NCI-H1105 treated with DMSO at 0.1 percent for 48 hours (cell line): ENCODE data around the gene RARG.

Experiments
- DNase-seq: peaks from one replicate; lab custom pipeline; 2025; lab: John Stamatoyannopoulos, UW

The RARG gene

GRCh38 chr12:53223389-53224060 is 8.5 kb downstream of the RARG start:
- DNase-seq: no peak

- no peak for DNase-seq
Measured at GRCh38 chr12:53222806-53223261, 9.2 kb downstream of the RARG start.

DNA sequence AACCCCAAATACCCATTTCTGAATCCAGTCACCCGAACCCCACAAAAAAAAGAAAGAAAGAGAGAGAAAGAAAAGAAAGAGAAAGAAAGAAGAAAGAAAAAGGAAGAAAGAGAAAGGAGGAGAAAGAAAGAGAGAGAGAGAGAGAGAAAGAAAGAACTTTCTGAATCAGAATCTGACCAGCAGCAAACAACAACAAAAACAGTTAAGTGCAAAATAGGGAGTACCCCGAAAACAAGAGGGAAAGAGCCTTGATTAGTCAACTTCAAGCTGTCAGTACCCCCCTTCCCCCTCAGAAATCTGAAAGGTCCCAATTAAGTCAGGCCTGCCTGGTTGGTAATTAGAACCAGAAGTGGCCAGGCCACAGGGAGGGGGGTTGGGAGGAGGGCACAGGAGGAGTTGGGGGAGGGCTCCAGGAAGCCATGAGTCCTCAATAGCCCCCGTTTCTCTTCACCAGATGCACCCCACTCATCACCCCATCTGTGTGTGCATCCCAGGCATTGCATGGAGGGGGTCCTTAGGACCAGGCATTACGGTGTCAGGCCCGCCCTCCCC is 9.8 kb downstream of the RARG start:
- DNase-seq: no peak

DNA sequence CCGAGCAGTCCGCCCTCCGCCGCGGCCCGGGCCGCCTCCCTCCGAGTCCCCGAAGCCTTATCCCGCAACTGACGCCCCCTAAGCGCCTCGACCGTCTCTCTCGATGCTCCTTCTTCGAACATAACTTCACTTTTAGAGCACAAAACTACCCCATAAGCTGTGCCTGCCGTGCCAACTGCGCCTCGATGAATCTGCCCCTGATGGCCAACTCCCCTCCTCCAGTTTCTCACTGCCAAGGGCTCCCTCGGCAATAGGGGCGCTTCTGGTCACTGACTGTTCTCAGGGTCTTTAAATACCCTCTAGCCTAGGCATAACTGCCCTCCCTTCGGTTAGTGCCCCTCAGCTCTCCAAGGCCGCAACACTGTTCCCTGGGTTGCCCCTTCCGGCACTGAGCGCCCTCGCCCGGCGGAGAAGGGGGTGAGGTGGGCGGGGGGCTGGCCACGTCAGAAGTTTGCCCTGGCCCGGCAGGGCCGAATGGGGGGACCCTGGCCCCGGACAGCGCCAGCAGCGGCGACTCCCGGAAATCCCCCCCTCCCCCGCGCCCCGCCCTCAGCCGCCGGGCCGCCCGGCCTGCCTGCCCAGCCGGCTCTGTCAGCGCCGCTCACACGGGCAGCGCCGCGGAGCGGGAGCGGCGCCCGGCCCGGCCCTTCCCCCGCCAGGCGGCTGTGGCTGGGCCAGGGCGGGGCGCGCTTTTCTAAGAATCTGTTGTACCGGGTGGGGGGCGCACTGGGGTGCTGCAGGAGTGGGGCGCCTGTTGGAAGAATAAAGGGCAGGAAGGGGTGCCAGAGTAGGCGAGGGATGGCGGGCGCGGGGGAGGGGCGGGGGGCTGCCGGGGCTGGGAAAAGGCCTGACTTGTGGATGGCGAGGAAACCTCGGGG is 10.6 kb downstream of the RARG start:
- DNase-seq: peak; percentile 21

- peak; percentile 55 for DNase-seq
Measured at GRCh38 chr12:53220694-53221202, 11.3 kb downstream of the RARG start.

DNA sequence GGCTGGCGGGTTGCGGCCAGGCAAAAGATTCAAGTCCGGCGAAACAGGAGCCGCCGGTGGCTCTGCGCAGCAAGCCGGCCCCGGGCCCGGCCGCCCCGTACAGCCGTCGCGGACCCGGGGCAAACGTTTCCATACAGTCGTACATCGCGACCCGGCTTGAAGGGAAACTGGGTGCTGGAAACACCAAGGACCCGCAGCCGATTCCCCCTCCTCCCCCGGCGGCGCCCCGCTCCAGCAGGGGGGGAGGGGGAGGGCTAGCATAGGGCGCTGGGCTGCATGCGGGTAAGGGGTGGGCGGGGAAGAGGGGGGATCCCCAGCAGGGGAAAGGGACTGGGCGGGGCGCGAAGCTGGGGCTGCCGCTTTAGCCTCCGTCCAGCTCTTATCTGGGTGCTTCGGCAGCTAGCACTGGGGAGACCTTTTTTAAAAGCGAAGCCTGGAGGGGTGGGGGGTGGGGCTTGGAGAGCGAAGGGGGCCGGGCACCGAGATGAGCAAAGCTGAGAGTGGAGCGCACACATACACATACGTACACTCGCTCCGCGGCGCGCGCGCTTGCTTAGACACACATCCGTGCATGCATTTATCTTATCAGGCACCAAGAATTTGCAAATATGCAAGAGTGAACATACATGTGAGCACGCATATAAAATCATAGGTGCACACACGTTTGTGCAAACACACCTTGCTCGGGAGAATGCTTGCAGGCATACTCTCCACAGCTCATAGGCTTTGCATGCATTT is 11.9 kb downstream of the RARG start:
- DNase-seq: peak; percentile 9

DNA sequence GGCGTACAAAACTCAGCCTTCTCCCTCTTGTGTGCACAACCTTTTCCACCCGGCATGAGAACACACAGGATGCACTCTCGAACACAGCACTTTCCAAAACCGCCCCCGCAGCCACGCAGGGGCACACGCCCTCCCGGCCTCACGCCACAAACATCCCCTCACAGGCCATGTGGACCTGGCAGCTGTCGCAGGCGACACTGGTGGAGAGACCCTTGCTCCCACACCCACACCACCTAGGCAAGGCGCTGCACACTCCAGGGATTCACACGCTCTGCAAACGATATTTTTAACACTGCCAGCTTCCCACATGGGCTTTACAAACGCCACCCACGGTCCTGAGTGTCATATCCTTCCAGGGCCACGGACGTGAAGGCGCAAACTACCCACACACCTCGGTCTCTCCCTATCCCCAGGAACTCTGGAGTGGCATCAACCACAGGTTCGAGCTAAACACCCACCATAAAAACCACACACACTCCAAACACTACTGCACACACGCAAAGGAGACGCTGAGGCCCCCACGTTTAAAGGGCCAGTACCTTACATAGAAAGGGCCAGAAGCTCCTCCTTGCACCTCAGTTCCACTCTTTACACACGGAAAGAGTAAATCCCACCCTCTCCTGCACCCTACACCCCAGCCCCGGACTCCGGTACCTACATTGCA is 12.6 kb downstream of the RARG start:
- no peak for DNase-seq

DNA sequence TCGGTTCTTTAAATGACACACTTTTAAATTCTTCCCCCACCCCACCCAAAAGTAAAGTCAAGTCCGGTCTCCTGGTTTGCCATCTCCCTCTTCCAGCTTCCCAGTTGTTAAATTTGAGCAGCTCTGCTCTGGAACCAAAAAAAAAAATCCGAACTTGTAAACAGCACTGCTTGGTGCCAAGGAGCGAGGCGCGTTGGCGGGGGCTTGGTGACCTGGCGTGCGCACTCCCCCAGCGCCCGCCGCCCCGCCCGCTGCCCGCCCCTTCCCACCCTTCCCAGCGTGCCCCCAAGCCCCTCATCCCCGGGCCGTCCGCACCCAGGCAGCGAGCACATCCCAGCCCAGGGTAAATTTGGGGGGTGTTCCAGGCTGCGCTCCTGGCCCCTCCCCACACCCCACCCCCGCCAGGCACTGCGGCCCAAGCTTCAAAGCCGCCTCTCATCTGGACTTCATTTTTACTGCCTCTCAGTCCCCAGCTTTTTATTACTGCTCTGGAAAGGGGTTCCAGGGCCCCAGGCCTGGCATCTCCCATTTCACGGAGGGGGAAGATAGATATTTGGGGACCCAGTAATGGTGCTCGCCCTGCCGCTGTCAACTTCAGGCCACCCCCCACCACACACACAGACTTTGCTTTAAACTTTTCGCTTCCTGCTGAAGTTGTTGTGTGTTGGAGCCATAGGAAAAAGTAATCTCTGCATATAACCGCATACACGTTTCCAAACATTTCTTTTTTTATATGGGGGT is 13.3 kb downstream of the RARG start:
- DNase-seq: no peak

DNA sequence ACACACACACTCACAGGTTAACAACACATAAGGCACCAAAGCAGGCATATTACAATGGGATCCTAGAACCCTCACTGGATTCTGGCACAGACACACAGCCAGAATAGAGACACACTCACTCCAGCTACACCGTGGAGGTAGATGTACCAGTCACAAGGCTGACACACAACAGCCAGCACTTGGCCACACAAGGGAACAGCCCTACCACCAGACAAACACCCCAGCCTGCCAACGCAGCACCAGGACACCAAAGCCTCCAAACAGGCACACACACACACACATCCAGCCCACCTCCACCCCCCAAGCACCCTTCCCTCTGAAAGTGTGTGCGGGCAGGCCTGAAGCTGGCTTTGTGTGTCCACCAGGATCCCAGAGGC is 14.1 kb downstream of the RARG start:
- no peak for DNase-seq

DNA sequence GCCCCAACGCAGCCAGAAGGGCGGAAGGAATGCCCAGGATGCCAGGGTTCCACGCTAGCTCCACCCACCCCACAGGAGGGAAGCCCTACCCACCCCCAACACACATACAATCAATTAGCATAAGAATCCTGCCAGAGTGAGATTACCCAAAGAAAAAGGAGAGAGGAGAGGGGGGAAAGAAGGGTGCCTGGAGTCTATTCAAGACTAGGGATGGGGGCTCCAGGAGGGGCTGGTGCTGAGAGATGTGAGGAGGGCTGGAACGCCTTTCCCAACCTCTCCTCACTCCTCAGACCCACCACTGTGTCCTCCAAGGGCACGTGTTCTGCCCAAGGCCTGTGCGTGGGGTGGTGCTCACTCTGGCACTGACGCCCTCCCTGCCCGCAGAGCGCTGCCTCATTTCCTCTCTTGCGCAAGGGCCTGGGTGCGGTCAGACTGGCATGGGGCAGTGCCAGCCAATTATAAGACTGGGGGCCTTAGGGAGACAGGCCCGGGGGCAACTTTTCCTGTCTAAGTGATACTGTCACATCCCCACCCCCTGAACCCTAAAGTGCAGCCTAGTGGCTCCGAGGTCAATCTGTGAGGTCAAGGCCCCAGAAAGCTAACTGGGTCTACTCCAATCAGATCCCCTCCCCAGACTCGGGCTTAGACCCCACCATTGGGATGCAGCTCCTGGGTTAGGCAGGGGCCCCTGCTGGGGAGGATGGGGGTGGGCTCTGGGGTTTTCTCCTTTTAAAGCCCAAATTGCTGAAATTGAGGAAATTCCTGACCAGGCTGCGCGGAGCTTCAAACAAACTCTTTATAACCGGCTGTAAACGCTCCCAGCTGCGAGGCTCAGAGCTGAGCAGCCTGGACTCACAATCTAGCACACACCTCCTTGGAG is 14.7 kb downstream of the RARG start:
- no peak for DNase-seq

DNA sequence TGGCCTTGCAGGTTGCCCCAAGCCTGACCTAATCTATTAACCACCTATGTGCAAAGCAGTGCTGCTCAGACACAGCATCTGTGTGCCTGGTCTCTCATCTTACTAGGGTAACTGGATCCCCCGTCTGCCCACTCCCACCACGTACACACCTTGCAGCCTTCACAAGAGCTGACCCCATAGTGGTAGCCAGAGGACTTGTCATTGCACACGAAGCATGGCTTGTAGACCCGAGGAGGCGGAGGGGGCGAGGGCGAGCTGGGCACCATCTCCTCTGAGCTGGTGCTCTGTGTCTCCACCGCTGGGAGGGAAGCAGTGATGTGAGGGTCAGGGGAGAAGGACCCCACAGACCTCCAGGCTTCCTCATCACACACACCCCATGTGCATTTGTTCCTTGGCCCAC is 16.5 kb downstream of the RARG start:
- DNase-seq: no peak

GRCh38 chr12:53214687-53215455 is 17.1 kb downstream of the RARG start:
- no peak for DNase-seq

- DNase-seq: no peak
Measured at GRCh38 chr12:53214221-53214620, 17.8 kb downstream of the RARG start.

DNA sequence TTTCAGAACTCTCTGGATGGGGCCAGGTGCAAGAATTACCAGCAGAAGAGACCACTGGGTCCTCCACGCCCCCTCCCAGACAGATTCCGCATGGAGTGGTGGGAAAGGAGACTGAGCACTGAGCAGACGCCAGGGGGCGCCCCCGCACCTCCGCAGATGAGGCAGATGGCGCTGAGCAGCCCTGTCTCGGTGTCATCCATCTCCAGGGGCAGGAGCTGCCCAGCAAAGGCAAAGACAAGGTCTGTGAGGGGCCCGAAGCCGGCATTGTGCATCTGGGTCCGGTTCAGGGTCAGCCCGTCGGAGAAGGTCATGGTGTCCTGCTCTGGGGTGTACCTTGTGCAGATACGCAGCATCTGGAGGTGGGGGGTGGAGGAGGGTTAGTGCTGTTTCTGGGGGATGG is 18.7 kb downstream of the RARG start:
- peak; percentile 46 for DNase-seq

- no peak for DNase-seq
Measured at GRCh38 chr12:53212931-53213330, 19.1 kb downstream of the RARG start.

DNA sequence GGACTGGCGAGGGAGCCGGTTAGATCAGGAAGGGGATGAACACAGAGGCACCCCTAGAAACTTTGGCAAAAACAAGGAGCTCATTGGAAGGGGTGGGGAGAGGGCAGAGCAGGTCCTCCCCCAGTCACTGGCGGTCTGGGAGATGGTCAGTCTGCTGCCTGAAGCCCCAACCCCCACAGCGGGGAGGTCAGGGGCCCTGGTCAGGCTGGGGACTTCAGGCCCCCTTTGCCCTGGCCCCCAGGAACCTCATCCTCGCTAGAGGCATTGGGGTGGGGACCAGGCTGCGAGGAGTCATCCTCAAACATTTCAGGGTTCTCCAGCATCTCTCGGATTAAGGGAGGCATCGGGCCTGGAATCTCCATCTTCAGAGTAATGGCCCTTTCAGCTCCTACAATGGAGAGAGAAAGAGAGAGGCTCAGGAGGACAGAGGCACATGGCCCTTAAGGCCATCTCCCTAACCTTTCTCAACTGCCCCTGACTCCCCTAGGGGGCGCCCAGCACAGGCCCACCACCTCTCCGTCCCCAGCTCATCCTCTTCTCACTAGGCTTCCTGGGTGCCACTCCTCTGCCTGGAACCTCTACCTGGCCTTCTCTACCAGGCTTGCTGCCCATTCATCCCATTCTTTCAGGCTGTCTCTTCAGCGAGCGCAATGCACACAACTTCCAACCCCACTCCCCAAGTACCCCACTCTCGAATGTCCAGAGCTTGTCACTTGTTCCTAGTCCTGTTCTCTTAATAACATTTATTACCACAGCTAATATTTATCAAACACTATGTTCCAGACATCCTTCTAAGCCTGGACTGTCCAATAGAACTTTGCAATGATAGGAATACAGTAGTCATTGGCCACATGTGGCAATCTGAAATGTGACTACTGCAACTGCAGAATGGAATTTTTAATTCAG is 20.3 kb downstream of the RARG start:
- no peak for DNase-seq

GRCh38 chr12:53210843-53211242 is 21.2 kb downstream of the RARG start:
- no peak for DNase-seq

GRCh38 chr12:53208877-53209463 is 23.0 kb downstream of the RARG start:
- no peak for DNase-seq
